ENCODE measurements around the gene EGLN2.
"Not testable (repeated sequence)": the region's sequence is repeated elsewhere in the genome, so short reads cannot be mapped to it uniquely, and the experiment has no call there.

Gene EGLN2

DNA sequence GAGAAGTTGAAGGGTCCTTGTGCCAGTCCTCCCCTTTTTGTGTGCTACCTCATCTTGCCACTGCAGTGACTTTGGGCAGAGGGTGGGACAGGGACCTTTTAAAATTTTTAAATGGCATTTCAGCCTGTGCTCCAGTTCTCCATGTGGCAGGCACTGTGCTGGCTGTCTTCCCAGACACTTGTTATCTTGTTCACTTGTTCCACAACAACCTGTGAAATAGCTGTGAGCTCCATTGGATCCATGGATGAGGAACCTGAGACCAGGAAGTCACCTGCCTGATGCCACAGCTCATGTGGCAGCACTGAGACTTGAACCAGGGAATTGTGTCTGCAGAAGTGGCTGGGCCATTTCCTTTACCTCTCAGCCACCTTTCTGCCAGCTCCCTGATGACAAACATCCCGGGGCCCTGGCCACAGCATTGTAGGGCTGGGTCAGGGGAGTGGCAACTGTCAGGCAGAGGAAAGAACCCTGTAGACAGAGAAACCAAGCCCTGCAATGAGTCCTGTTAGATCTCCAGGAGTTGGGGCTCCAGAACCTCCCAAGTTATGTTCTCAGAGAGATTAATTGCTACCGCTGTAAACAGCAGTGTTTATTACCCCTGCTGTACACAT is 6.4 kb downstream of the EGLN2 start:
- Histone ChIP-seq H3K9ac (ENCODE audit: low read depth, low read length) (no peak overlapping the region), H3K36me3 (ENCODE audit: insufficient read depth, low read depth, low read length) (peaks cover 84% of the 10 kb centered on the region), H3K27me3 (ENCODE audit: insufficient read depth, low read length) (no peaks in the 10 kb centered on the region), H3K4me1 (ENCODE audit: insufficient read depth, low read length) (peaks cover 34% of the 10 kb centered on the region), H3K27ac (ENCODE audit: low read length) (no peak overlapping the region), H3K9me3 (ENCODE audit: insufficient read depth, low read depth, low read length) (no peaks in the 10 kb centered on the region), H3K4me3 (ENCODE audit: low read length) (no peak overlapping the region; the same call in 1 of the 2 replicates)

DNA sequence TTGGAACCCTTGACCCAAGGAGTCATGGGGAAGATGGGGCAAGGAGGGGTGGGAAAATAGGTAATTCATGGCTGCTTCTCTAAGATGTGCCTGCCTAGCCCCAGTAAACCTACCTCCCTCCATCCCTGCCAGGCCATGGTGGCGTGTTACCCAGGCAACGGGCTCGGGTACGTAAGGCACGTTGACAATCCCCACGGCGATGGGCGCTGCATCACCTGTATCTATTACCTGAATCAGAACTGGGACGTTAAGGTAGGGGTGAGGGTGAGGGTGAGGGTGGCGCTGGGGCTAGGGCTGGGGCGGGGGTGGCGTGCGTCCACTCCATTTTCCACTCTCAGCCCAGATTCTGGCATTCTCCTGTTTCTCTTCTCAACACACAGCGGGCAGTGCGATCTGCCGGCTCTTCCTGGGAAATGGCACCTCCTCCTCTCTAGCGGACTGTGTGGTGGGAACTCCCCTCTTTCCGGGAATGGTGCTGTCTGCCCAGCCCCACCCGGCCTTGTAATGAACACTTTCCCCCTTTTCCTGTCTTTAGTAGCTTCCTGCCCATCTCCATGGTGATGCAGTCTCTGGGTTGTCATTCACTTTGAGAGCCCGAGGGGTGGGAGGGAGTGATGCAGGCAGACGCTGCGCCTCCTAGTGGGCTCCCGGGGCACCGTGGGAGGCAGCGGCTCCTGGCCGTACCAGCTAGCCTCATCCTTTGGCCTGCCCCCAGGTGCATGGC is 7.6 kb downstream of the EGLN2 start:
- H3K4me3 ChIP-seq (ENCODE audit: low read length), result peak overlapping the region; percentile 46; the same call in 1 of the 2 replicates
- H3K9me3 ChIP-seq (ENCODE audit: insufficient read depth, low read depth, low read length), result no peaks in the 10 kb centered on the region
- H3K27ac ChIP-seq (ENCODE audit: low read length), result no peak overlapping the region
- peaks cover 29% of the 10 kb centered on the region for H3K4me1 ChIP-seq (ENCODE audit: insufficient read depth, low read length)
- H3K36me3 ChIP-seq (ENCODE audit: insufficient read depth, low read depth, low read length), result peaks cover 72% of the 10 kb centered on the region
- H3K9ac ChIP-seq (ENCODE audit: low read depth, low read length), result peak overlapping the region; percentile 10; the same call in 1 of the 2 replicates
- H3K27me3 ChIP-seq (ENCODE audit: insufficient read depth, low read length), result peaks cover 3% of the 10 kb centered on the region; the same call in 1 of the 2 replicates

DNA sequence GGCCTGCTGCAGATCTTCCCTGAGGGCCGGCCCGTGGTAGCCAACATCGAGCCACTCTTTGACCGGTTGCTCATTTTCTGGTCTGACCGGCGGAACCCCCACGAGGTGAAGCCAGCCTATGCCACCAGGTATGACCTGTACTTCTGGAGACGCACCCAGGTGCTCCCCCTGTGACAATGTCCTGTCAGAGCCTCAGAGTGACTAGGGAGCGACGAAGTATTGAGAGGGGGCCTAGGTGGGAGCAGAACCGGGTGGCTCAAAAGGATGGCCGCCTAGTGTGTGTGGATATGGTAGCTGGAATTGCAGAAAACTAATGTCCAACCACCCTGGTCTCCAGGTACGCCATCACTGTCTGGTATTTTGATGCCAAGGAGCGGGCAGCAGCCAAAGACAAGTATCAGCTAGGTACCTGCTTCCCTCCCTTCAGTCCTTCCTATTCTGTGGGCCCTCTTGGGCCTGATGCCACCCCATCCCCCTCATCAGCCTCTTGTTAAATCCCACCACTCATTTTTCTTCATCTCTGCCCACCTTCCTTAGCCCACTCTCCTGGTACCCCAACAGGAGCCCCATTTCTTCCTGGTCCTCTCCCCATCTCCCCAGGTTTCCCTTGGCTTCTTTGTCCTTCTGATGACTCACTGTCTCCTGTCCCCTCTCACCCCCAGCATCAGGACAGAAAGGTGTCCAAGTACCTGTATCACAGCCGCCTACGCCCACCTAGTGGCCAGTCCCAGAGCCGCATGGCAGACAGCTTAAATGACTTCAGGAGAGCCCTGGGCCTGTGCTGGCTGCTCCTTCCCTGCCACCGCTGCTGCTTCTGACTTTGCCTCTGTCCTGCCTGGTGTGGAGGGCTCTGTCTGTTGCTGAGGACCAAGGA is 8.4 kb downstream of the EGLN2 start:
- Histone ChIP-seq H3K36me3 (ENCODE audit: insufficient read depth, low read depth, low read length) (peaks cover 64% of the 10 kb centered on the region), H3K9ac (ENCODE audit: low read depth, low read length) (peak overlapping the region; percentile 3; the same call in 1 of the 2 replicates), H3K4me3 (ENCODE audit: low read length) (no peak overlapping the region), H3K27ac (ENCODE audit: low read length) (no peak overlapping the region), H3K9me3 (ENCODE audit: insufficient read depth, low read depth, low read length) (no peaks in the 10 kb centered on the region), H3K27me3 (ENCODE audit: insufficient read depth, low read length) (peaks cover 11% of the 10 kb centered on the region), H3K4me1 (ENCODE audit: insufficient read depth, low read length) (peaks cover 23% of the 10 kb centered on the region)

DNA sequence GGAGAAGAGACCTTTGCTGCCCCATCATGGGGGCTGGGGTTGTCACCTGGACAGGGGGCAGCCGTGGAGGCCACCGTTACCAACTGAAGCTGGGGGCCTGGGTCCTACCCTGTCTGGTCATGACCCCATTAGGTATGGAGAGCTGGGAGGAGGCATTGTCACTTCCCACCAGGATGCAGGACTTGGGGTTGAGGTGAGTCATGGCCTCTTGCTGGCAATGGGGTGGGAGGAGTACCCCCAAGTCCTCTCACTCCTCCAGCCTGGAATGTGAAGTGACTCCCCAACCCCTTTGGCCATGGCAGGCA is 9.0 kb downstream of the EGLN2 start:
- Histone ChIP-seq H3K9me3 (ENCODE audit: insufficient read depth, low read depth, low read length) (no peaks in the 10 kb centered on the region), H3K27ac (ENCODE audit: low read length) (no peak overlapping the region), H3K9ac (ENCODE audit: low read depth, low read length) (no peak overlapping the region), H3K27me3 (ENCODE audit: insufficient read depth, low read length) (peaks cover 17% of the 10 kb centered on the region), H3K4me1 (ENCODE audit: insufficient read depth, low read length) (peaks cover 20% of the 10 kb centered on the region), H3K4me3 (ENCODE audit: low read length) (no peak overlapping the region), H3K36me3 (ENCODE audit: insufficient read depth, low read depth, low read length) (peaks cover 58% of the 10 kb centered on the region)

DNA sequence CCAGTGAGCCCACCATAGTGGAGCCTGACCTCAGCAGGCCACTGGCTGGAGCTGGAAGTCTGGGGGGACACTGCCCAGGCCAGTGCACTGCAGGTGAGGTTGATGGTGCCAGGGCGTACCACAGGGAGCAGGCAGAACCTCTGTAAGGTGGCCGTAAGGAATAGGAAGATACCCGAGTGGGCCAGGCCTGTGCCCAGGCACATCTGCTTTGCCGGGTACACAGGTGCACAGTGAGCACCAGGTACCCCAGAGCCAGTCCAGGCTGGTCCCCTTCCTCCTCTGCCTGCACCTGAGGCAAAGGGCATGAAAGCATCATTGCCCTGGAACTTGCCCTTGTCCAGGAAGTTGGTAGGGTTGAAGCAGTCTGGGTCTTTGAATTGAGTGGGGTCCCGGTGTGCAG is 9.5 kb downstream of the EGLN2 start:
- Histone ChIP-seq H3K36me3 (ENCODE audit: insufficient read depth, low read depth, low read length) (peaks cover 53% of the 10 kb centered on the region), H3K27me3 (ENCODE audit: insufficient read depth, low read length) (peaks cover 18% of the 10 kb centered on the region), H3K27ac (ENCODE audit: low read length) (no peak overlapping the region), H3K4me1 (ENCODE audit: insufficient read depth, low read length) (peaks cover 18% of the 10 kb centered on the region), H3K9ac (ENCODE audit: low read depth, low read length) (no peak overlapping the region), H3K9me3 (ENCODE audit: insufficient read depth, low read depth, low read length) (no peaks in the 10 kb centered on the region), H3K4me3 (ENCODE audit: low read length) (no peak overlapping the region)

DNA sequence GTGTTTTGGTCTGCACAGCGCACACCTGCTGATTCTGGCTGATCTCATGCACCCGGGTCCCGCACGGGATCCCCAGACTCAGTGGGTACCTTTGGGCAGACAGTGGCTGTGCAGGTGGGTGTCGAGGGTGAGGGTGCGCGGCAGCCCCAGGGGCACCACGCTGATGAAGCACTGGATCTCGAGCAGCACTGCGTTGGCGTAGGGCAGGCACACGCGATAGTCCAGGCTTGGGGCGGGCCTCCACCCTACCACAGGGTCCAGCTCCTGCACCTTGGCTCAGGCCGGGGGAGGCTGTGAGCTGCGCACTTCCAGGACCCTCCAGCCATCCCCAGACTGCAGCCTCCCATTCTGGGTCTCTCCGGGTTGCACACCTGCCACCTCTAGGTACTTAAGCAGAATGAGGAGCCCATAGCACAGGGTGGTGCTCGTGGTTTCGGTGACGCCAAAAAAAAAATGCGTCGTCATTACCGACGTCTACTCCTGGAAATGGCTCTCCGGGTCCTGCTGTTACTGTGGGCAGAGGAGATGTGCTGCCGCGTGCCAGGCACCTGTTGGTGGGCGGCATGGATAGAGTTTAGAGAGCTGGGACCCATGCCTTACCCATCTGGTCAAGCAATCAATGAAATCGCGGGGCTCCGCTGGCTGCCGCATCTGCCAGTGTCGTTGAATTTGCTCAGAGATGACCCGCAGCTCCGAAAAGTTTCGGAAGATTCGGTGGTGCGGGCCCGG is 10.5 kb downstream of the EGLN2 start:
- H3K4me3 ChIP-seq (ENCODE audit: low read length), result peak overlapping the region; percentile 66; the same call in 1 of the 2 replicates
- H3K4me1 ChIP-seq (ENCODE audit: insufficient read depth, low read length), result peaks cover 13% of the 10 kb centered on the region
- H3K27me3 ChIP-seq (ENCODE audit: insufficient read depth, low read length), result peaks cover 18% of the 10 kb centered on the region
- peaks cover 43% of the 10 kb centered on the region for H3K36me3 ChIP-seq (ENCODE audit: insufficient read depth, low read depth, low read length)
- no peak overlapping the region for H3K27ac ChIP-seq (ENCODE audit: low read length)
- no peak overlapping the region; the same call in 1 of the 2 replicates for H3K9ac ChIP-seq (ENCODE audit: low read depth, low read length)
- H3K9me3 ChIP-seq (ENCODE audit: insufficient read depth, low read depth, low read length), result no peaks in the 10 kb centered on the region

DNA sequence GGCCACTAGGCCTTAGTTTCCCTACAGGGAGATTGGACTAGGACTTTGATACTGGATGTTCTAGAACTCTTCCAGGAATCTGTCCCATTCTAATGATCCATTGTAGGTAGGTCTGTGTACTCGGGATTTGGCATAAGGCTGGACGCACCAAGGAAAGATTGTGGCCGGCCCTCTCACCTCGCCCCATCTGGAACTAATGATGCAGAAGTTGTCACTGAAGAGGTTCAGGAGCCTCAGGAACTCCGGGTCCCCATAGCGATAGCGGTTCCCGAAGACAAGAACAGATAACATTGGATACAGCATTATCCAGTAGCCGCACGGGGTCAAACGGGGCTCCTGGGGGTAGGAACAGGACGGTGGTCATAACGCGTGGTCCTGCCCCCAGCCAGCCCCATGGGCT is 11.2 kb downstream of the EGLN2 start:
- Histone ChIP-seq H3K9ac (ENCODE audit: low read depth, low read length) (peak overlapping the region; percentile 16; the same call in 1 of the 2 replicates), H3K36me3 (ENCODE audit: insufficient read depth, low read depth, low read length) (peaks cover 38% of the 10 kb centered on the region), H3K4me3 (ENCODE audit: low read length) (peak overlapping the region; percentile 66; the same call in 1 of the 2 replicates), H3K4me1 (ENCODE audit: insufficient read depth, low read length) (peaks cover 13% of the 10 kb centered on the region), H3K9me3 (ENCODE audit: insufficient read depth, low read depth, low read length) (no peaks in the 10 kb centered on the region), H3K27me3 (ENCODE audit: insufficient read depth, low read length) (peaks cover 20% of the 10 kb centered on the region), H3K27ac (ENCODE audit: low read length) (no peak overlapping the region)

DNA sequence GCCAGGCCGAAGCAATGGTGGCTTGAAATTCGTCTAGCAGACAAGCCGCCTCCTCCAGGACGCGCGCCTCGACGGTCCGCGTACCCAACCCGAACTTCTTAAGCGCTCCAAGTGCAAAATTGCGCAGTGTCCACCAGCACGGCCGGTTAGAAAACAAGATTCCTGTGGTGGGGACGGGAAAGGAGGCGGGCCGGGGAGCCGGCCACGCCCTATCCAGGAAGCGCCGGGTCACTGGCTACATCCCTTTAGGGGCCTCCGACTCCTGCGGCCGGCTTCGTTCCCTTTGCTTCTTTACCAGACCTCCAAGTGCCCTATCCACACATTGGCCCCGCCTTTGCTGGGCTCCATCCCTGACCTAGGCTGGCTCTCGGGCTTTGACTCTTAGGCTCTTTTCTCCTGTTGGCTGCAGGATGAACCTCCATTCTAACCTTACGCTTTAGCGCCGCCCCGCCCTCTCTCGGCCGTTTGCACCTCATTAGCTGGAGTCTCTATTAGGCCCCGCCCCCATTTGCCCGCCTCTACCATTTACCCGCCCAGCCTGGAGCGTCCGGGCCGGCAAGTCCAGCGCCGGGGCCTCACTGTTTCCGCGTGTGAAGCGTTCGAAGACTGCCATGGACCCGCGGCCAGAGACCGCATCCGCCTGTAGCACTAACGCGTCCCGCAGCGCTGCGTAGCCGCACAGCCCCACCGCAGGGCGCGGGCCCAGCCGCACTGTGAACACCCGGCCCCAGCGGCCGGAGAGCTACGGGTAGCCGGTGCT is 11.8 kb downstream of the EGLN2 start:
- H3K9ac ChIP-seq (ENCODE audit: low read depth, low read length), result peak overlapping the region; percentile 61; the same call in 1 of the 2 replicates
- not testable (repeated sequence) for H3K27ac ChIP-seq (ENCODE audit: low read length); H3K9me3 ChIP-seq (ENCODE audit: insufficient read depth, low read depth, low read length)
- H3K4me3 ChIP-seq (ENCODE audit: low read length), result peak overlapping the region; percentile 66
- peaks cover 31% of the 10 kb centered on the region for H3K36me3 ChIP-seq (ENCODE audit: insufficient read depth, low read depth, low read length)
- H3K27me3 ChIP-seq (ENCODE audit: insufficient read depth, low read length), result peaks cover 25% of the 10 kb centered on the region
- H3K4me1 ChIP-seq (ENCODE audit: insufficient read depth, low read length), result peaks cover 12% of the 10 kb centered on the region

DNA sequence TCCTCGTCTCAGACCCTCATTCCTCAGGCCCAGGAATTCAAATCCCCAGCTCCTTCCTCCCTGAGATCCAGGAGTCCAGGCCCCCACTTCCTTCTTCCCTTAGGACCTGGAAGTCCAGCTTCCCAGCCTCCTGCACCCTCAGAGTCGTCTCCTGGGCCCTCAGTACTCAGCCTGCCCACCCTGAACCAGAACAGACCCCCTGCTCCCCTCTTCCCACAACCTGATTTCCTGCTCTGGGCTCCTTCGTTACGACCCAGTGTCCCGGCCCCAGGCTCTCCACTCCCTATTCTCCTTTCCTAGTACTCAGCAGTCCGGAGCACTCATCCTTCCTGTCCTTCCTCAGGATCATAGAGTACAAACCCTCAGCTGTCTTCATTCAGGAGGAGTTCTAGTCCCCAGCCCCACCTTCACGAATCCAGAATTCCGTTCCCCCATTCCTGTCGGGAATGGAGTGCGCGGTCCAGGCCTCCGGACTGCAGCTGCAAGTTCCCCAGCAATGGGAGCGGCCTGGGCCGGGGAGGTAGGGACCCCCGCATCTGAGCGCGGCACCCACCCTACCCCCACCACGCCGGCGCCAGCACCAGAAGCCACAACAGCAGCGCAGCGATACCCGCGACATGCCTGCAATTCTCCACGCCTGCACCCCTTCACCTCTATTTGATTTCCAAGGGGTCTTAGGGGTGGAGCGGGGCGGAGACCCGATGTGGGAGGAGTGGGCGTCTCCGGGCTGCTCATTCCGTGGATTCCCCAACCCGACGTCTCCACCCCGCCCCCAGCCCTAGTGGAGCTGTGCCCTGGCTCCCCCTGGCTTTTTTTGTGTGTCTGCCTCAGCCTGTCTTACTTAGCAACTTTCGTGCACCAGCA is 12.7 kb downstream of the EGLN2 start:
- Histone ChIP-seq H3K4me1 (ENCODE audit: insufficient read depth, low read length) (peaks cover 5% of the 10 kb centered on the region), H3K36me3 (ENCODE audit: insufficient read depth, low read depth, low read length) (peaks cover 29% of the 10 kb centered on the region), H3K9ac (ENCODE audit: low read depth, low read length) (peak overlapping the region; percentile 61; the same call in 1 of the 2 replicates), H3K4me3 (ENCODE audit: low read length) (peak overlapping the region; percentile 66), H3K9me3 (ENCODE audit: insufficient read depth, low read depth, low read length) (no peaks in the 10 kb centered on the region), H3K27ac (ENCODE audit: low read length) (no peak overlapping the region), H3K27me3 (ENCODE audit: insufficient read depth, low read length) (peaks cover 25% of the 10 kb centered on the region)

DNA sequence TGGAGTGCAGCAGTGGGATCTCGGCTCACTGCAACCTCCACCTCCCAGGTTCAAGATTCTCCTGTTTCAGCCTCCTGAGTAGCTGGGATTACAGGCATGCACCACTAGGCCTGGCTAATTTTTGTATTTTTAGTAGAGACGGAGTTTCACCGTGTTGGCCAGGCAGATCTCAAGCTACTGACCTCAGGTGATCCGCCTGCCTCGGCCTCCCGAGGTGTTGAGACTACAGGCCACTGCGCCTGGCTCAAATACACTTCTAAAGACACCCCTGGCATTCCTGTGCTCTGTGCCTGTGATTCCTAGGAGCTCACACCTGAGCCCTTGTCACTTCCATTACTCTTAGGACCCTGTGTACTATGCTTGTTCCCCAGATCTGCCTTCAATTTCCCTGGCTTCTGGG is 13.6 kb downstream of the EGLN2 start:
- H3K27ac ChIP-seq (ENCODE audit: low read length), result not testable (repeated sequence)

More for the DNA sequence above, 13.6 kb downstream of the EGLN2 start:
- H3K27me3 ChIP-seq (ENCODE audit: insufficient read depth, low read length), result peaks cover 30% of the 10 kb centered on the region
- H3K9ac ChIP-seq (ENCODE audit: low read depth, low read length); H3K4me1 ChIP-seq (ENCODE audit: insufficient read depth, low read length); H3K9me3 ChIP-seq (ENCODE audit: insufficient read depth, low read depth, low read length): not testable (repeated sequence)
- H3K36me3 ChIP-seq (ENCODE audit: insufficient read depth, low read depth, low read length), result peaks cover 23% of the 10 kb centered on the region
- peak overlapping the region; percentile 66; the same call in 1 of the 2 replicates for H3K4me3 ChIP-seq (ENCODE audit: low read length)

Data from iPS-20b (cell line).